Gastrocnemius medialis (tissue), 4 donors: ENCODE data around the gene CLASP1.

ENCODE experiments used
- CTCF ChIP-seq, 5 experiments: fragments of 450-650 bp in 3 of 5; fragments of 200-600 bp in 2 of 5; sonication (generic) in 2 of 5; IDR thresholded peaks in 4 of 5; conservative IDR thresholded peaks in 1 of 5; 1 replicate in 4 of 5; 2 replicates in 1 of 5; pipeline ENCODE4 v1.5.1; 2016 to 2019; ENCODE audit warnings: antibody characterized with exemption in 5 of 5, mild to moderate bottlenecking in 3 of 5, moderate library complexity in 3 of 5
- POLR2A ChIP-seq, 2 donors: fragments of 450-650 bp; IDR thresholded peaks; one replicate each; pipeline ENCODE4 v1.6.1; 2017; ENCODE audit warnings: antibody characterized with exemption in 2 of 2, mild to moderate bottlenecking in 2 of 2, moderate library complexity in 2 of 2

- no peak for TF ChIP-seq CTCF (IDR thresholded peaks at IDR 0.05 in 4 of 5, conservative IDR thresholded peaks at IDR 0.05 in 1 of 5)
- no peak for TF ChIP-seq POLR2A (IDR thresholded peaks at IDR 0.05)
Observed at GRCh38 chr2:121293450-121294325, 355.6 kb downstream of the CLASP1 start.
